Posterior vena cava (tissue), 2 donors: ENCODE results near the gene PPP1R14B. TPM values are rescaled to one million over a fixed set of nuclear protein-coding genes. Genes with fewer than 3 reads are reported as not detected.

ENCODE experiments used
- DNase-seq: peaks from one replicate; pipeline ENCODE4 v3.0.0-alpha.2; 2020; ENCODE audit warnings: low spot score
- intact Hi-C, 2 donors: fragments of 100-400 bp; cut with DNase I; formaldehyde crosslinking; loops; one replicate each; pipeline versions ENCODE4 v1.14.1 to v1.14.2; 2022 to 2023
- total RNA-seq, 2 donors: library from RNA; stranded (reverse); fragmentation: NEBNext Ultra II Directional; extraction: Animal tissue kit (Norgen Biotek cat#: 25700); gene quantifications; one replicate each; pipeline ENCODE4 v1.2.1, GENCODE V29; 2021
- donor health status: DM: yes; HTN: yes; CAD: no.
- donor health status: DM: yes; HTN: yes; CAD: no.

Gene PPP1R14B
- total RNA-seq, 2 donors from 2014 or later, result 102 to 190 TPM

DNA sequence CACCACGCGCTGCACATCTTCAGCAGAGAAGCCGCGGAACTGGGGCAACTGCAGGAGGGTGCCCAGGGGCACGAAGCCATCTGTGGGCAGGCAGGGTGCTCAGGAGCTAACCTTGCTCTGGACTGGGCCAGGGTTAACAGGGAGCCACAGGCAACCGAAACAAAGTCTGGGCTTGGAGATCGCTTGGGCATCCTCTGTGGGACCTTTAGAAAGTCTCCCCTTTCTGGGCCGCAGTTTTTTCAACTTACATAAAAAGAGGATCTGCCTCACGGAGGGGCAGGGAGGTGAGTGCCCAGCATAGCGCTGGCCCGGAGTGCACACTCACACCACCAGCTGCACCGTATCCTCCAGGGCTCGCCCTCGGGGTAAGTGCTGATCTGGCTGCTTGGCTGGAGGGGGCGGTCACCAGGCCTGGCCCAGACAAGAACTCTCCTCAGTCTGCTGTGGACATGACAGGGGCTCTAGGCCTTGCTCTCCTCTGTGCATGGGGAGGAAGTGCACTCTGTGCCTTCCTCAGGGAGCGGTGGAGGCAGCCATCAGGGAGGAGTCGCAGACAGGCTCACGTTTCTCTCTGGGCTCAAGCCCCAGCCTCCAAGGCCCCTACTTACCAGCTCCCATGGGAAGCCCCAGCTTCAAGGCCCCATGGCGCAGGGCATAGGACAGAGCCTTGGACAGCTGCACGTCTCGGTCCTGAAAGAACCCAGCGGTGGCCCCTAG is 21.7 kb downstream of the PPP1R14B start:
- intact Hi-C loops, result no loop called here
- peak; percentile 83 for DNase-seq

DNA sequence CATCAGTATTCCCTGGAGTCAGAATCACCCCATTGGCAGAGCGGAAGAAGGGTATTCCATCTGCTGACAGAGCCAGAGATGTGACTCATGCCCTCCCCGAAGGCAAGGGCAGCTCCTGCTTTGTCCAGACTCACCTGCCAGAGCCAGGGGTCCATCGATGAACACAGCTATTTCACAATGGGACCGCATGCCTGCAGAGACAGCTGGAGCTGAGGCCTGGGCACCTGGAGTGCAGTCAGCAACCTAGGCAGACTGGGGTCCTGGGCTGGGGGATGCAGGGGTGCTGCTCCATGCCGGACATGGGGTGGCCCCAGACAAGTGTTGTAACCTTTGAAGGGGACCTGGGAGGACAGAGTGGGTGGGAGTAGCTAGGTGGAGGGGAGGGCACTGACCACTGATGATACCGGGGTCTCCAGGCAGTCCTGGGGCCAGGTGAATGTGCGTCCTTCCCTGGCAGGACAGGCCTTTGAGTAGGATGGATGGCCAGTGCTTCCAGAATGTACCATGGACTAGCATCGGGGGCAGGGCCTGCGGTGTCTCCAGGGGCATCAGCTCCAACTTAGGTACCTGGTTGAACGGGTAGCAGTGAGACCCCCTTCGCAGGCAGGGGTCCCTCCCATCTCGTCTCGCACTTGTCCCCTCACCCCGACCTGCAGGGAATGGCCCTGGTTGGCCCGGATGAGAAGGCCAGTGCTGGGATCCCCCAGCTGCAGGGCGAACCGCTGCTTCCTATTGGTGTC is 22.4 kb downstream of the PPP1R14B start:
- peak; percentile 73 for DNase-seq

DNA sequence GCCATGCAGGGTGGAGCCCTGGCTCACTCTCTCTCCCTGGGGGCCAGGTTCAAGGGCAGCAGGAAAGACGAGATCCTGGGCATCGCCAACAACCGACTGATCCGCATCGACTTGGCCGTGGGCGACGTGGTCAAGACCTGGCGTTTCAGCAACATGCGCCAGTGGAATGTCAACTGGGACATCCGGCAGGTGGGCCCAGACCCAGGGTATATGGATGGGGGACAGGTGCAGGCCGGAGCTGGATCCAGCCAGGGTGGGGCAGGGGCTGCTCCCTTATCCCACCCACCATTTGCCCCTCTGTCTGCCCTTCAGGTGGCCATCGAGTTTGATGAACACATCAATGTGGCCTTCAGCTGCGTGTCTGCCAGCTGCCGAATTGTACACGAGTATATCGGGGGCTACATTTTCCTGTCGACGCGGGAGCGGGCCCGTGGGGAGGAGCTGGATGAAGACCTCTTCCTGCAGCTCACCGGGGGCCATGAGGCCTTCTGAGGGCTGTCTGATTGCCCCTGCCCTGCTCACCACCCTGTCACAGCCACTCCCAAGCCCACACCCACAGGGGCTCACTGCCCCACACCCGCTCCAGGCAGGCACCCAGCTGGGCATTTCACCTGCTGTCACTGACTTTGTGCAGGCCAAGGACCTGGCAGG is 23.6 kb downstream of the PPP1R14B start:
- intact Hi-C loops, result loop anchor here in 1 of 2 donors (1.0 kb wide), 1 partner anchor 16 kb away; no protein-coding TSS in a partner anchor
- DNase-seq, result peak; percentile 72

More for the DNA sequence above, 22.4 kb downstream of the PPP1R14B start:
- intact Hi-C loops, result no loop called here

DNA sequence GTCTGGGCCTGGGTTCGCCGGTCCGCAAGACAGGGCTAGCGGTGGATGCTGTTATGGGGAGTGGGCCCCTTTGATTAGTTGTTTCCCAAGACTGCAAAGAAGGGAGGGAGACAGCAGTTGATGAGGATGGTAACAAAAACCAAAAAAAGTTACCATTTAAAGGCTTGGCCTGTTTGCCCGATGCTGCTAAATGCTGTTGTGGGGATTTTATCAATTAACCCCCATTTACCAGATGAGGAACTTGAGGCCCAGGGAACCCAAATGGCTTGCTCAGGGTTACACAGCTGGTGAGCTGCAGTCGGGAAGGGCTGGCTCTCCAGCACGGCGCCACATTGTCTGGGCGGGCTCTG is 24.1 kb downstream of the PPP1R14B start:
- DNase-seq, result no peak
- intact Hi-C loops, result no loop called here

DNA sequence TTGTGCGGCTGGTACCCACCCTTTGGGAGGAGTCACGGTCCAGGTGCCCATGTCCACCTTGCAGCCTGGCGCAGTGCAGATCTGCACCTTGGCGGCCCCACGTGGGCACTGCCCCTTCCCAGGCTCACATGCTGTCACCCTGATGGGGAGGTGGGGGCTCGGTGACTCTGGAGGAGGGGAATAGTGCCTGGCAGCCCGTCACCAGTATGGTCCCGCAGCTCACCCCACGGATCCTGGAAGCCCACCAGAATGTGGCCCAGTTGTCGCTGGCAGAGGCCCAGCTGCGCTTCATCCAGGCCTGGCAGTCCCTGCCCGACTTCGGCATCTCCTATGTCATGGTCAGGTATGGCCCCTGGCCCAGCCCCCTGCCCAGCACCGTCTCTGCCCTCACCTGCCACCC is 25.9 kb downstream of the PPP1R14B start:
- DNase-seq, result peak; percentile 79
- intact Hi-C loops, result no loop called here

DNA sequence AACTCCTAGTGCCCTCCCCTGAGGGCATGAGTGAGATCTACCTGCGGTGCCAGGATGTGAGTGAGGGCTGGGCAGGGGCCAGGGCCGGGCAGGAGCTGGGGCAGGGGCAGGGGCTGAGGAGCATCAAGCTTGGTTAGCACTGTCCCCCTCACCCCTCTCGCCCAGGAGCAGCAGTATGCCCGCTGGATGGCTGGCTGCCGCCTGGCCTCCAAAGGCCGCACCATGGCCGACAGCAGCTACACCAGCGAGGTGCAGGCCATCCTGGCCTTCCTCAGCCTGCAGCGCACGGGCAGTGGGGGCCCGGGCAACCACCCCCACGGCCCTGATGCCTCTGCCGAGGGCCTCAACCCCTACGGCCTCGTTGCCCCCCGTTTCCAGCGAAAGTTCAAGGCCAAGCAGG is 26.5 kb downstream of the PPP1R14B start:
- DNase-seq, result peak; percentile 68
- intact Hi-C loops, result no loop called here

DNA sequence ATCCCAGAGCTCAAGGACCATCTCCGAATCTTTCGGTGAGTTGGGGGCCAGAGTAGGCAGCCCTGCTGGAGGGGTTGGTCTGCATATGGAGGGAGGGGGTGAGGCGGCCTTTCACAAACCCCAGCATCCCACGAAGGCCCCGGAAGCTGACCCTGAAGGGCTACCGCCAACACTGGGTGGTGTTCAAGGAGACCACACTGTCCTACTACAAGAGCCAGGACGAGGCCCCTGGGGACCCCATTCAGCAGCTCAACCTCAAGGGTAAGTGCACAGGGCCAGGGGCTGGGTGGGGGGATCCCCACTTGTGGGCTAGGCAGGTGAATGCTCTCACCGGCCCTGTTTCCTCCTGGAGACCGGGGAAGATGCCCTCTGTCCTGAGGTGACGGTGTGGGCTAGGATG is 27.0 kb downstream of the PPP1R14B start:
- peak; percentile 74 for DNase-seq
- intact Hi-C loops, result loop anchor here in 1 of 2 donors (2.0 kb wide), 1 partner anchor 151 kb away; no protein-coding TSS in a partner anchor

DNA sequence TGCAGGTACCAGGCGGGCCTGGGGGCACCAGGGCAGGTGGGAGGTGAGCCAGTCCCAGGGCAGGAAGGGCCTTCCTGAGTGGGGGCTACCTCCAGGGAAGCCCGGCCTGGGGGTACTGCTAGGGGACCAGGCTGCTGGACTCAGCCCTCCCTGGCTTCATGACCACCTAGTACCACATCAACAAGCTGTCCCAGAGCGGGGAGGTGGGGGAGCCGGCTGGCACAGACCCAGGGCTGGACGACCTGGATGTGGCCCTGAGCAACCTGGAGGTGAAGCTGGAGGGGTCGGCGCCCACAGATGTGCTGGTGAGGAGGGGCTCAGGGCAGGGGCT is 27.4 kb downstream of the PPP1R14B start:
- peak; percentile 77 for DNase-seq
- intact Hi-C loops, result loop anchor here in 1 of 2 donors (2.0 kb wide), 1 partner anchor 151 kb away; no protein-coding TSS in a partner anchor

DNA sequence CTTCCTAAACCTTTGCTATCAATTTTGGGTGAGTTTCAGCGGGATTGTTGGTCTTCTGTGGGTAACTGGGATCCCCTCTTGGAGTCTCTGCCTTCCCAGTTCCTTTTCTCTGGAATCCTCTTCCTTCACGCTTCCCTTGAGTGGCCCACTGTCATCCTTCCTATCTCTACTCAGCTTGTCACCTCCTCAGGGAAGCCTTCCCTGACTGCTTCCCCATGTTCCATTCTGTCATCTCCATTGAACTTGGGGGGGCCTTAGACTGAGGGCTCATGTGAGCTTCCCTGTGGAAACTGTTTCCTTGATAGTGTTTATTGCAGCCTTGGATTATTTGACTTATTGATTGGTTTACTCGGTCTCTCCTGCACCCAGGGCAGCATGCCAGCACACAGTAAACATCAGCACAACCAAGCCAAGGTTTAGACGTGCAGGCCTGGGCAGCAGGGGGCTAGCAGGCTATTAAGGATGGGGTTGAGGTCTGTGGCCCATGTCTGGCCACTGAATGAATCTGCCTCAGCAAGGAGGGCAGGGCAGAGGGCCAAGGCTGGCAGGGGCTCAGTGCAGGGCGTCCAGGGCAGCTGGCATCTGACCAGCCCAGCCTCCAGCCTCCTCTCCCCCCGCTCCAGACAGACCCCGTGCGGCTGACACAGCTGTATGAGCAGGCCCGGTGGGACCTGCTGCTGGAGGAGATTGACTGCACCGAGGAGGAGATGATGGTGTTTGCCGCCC is 28.0 kb downstream of the PPP1R14B start:
- intact Hi-C loops, result loop anchor here in 1 of 2 donors (2.0 kb wide), 1 partner anchor 150 kb away; no protein-coding TSS in a partner anchor
- DNase-seq, result no peak

DNA sequence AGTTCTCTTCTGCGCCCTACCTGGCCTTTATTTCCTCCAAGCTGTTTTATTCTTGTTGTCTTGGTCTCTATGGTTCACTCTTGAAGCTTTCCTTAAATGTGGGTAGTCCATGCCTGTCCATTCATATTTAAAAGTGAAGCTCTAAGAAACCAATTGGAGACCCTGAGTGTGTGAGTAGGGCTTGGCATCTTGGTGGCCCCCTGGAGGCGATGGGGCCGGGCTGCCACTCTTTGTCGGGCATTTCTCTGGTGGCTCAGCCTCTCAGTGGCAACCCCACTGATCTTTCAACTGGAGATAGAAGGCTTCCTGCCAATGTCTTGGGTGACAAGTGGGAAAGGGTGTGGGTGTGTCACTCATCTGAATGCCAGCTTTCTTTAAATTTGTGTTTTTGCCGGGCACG is 29.9 kb downstream of the PPP1R14B start:
- DNase-seq, result no peak
- intact Hi-C loops, result no loop called here

DNA sequence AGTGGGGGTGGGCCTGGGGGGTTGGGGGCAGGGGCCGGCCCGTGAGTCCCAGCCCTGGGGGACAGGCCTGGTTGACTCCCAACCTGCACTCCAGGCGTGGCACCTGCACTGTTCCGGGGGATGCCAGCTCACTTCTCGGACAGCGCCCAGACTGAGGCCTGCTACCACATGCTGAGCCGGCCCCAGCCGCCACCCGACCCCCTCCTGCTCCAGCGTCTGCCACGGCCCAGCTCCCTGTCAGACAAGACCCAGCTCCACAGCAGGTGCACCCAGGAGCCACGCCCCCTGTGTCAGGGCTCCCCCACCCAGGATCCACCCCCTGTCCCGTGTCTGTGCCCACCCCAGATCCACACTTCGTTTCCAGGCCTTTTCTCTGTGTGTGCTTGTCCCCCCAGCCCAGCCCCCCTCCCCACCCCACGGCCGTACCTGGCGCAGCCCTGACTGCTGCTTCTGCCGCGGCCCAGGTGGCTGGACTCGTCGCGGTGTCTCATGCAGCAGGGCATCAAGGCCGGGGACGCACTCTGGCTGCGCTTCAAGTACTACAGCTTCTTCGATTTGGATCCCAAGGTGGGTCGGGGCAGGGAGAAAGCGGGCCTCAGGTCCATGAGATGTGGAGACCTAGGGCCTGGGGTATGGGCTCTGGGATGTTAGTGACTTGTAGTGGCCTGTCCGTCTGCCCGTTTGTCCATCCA is 35.4 kb downstream of the PPP1R14B start:
- intact Hi-C loops, result no loop called here
- no peak for DNase-seq

DNA sequence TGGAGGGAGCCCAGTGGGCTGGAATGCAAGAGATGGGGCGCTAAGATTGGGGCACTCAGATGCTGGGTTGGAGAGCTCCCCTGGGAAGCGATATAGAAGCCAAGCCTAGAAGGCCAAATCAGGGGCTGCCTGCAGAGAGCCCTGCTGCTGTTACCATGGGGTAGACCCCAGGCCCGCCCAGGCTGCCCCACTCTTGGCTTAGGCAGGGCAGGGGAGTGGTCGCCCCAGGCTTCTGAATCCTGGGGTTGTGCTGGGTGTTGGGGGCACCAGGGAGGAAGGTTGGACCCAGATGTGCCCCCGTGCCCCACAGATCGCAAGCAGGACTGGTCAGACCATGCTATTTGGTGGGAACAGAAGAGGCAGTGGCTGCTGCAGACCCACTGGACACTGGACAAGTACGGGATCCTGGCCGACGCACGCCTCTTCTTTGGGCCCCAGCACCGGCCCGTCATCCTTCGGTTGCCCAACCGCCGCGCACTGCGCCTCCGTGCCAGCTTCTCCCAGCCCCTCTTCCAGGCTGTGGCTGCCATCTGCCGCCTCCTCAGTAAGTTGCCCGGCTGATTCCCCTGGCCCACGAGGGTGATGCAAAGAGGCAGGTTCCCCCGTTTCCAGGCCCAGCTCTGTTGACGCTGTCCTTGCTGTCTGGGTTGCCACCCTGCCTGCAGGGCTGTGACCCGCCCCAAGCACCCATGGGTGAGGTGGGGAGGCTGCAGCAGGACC is 36.3 kb downstream of the PPP1R14B start:
- intact Hi-C loops, result no loop called here
- no peak for DNase-seq

DNA sequence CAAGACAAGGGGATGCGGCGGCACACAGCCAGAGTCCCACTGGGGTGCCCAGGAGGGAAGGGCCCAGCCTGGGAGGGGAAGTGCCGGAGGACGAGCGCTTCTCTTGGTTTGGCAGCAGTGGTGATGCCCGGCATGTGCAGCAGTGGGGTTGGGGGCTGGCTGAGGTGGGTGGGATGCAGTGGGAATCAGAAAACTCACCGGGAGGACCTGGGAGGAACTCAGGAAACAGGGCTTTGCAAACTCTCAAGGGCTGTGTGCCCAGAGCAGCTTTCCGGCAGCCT is 37.2 kb downstream of the PPP1R14B start:
- DNase-seq, result no peak
- intact Hi-C loops, result loop anchor here (5.0 to 10.0 kb wide), 2 partner anchors 85 to 93 kb away; partner anchors contain the start of genes CATSPERZ (in 1 of the 2) and KCNK4 (in 1 of the 2)

DNA sequence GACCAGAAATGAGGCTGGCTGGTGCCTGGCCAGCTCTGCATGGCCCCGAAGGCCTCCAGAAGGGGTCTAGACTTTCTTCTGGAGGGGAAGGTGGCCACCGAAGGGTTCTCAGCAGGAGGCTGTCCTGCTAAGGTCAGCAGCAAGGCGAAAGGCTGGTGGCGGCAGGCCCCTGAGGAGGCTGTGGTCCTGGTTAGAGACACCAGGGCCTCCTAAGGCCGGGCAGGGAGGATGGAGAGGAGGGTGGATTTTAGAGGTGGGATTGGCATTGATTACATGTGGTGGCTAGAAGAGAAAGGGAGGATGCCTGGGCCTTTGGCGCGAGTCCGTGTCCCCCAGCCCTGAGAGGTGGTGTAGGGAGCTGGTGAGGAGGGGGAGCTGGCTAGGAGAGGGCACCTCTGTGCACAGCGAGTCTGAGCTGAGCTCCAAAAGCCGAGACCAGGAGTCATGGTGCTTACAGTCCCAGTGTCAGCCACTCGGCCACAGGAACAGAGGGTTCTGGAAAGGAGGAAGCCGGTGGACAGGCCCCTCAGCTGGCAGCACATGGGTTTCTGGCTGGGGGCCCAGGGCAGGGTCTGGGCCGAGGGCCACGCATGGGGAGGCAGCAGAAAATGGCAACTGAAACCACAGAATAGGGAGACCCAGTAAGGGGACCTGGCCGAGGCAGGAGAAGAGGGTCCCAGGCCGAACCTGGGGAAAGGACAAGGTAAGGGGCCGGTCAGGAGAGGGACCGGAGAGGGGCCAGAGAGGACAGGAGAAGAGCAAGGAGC is 37.8 kb downstream of the PPP1R14B start:
- DNase-seq, result peak; percentile 83
- intact Hi-C loops, result loop anchor here (5.0 to 10.0 kb wide), 2 partner anchors 86 to 93 kb away; partner anchors contain the start of genes CATSPERZ (in 1 of the 2) and KCNK4 (in 1 of the 2)

DNA sequence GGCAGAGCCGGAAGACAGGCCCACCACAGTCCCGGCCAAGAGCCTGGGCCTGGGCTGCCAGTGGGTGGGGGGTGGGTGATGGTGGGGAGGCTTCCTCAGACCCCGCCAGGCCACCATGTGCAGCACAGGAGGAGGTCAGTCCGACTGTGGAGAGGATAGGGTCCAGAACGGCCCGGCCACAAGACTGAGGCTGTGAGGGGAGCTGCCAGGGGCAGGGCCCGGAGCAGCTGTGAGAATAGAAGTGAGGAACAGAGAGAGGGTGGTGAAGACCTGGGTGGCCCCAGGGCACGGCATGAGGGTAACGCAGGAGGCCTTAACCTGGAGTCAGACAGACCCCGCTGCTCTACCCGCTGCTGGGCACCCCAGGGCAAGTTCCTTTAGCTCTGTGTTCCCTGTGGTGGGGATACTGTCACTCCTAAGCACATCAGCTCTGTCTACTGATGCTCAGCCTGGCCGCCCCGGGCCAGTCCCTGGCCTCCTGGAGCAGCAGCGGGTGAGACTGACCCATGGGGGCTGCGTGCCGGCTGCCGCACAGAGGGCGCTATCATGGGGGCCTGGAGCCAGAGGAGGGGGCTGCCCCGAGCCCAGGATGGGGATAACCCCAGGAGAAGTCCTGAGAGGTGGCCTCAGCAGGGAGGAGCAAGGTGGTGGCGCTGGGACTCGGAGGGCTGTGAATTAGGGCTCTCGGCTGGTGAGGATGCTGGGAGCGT is 38.5 kb downstream of the PPP1R14B start:
- intact Hi-C loops, result loop anchor here (5.0 to 10.0 kb wide), 2 partner anchors 87 to 94 kb away; partner anchors contain the start of genes CATSPERZ (in 1 of the 2) and KCNK4 (in 1 of the 2)
- peak; percentile 82 for DNase-seq

DNA sequence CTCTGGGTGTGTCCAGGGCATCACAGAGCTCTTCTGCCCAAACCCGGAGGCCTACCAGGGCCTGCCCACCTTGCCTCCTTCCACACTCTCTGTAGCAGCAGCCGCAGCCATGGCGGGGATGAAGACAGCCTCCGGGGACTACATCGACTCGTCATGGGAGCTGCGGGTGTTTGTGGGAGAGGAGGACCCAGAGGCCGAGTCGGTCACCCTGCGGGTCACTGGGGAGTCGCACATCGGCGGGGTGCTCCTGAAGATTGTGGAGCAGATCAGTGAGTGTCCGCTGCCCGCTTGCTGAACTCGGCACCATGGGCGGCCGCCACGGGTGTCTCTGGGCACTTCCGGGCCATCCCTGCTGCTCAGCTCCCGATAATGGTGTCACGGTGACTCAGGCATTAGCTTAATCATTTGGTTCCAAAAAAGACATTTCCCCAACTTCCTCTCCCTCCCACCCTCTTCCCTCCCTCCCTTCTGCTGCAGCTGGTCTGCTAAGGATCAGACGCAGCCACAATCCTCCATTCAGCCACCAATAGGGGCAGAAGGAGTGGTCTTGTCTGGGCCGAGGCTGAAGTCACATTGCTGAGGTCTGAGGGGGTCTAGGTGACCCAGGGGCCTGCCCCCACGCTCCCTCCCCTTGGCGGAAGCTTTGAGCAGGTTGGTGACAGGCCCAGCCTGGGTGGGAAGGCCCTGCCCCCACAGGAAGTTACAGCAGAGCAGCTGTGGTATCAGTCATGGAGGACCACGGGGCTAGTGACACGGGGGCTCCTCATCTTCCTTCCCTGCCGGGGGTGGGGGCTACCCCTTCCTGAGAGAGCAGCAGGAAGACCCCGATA is 39.3 kb downstream of the PPP1R14B start:
- intact Hi-C loops, result loop anchor here (1.0 to 10.0 kb wide), 3 partner anchors 16 to 95 kb away; partner anchors contain the start of genes CATSPERZ (in 1 of the 2) and KCNK4 (in 1 of the 2)
- peak; percentile 94 for DNase-seq
